ENCODE measurements around the gene CLASRP. TPM values are rescaled to one million over a fixed set of nuclear protein-coding genes. Genes with fewer than 3 reads are reported as not detected.

Gene CLASRP
- polyA plus RNA-seq, 3 donors: 2.2 to 152 (median 4.1) TPM

DNA sequence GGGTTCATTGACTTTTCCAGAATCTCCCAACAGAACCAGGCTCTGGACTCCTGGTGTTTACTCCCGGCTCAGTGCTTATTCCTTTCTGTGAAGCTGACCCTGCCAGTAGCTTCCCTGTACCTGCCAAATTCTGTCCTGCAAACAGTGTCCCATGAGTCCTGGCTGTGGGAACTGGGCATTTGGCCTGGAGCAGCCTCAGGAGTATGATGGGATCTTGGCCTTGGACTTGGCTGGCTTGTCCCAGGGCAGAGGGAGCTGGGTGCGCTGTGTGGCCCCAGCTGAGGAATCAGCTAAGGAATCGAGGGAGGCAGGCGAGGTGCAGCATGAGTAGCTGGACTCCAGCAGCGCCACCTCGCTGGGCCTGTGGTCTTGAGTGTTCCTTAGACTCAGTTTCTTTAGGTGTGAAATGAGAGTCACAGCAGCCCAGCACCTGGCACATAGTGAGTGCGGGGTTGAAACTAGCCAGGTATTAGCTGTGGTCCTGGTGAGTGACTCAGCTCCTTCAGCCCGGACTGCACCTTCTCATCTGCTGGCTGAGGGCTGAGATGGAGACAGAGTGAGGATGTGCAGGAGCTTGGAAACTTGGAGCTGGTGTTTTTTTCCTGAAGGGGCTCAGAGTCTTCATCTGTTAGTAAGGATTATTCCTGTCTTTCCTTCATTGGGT lies 10.4 kb downstream of the CLASRP start:
- Mint-ChIP-seq H3K9me3 (peaks cover 0 to 2% (median 0%) of the 10 kb centered on the region in 7 donors), H3K36me3 (peaks cover 50 to 76% of the 10 kb centered on the region in 2 donors), H3K27ac (peak overlapping the region in 6 of 7 donors; percentile 22 to 66 (median 50)), H3K4me3 (no peak overlapping the region), H3K4me1 (peaks cover 44% of the 10 kb centered on the region), H3K27me3 (ENCODE audit: low read depth in 3 of 3) (peaks cover 0 to 1% (median 0%) of the 10 kb centered on the region in 3 donors)
- Histone ChIP-seq H3K36me3 (replicated peaks in 1 of 2; ENCODE audit: control insufficient read depth in 1 of 2, insufficient read depth in 2 of 2, low read length in 2 of 2) (peaks cover 46 to 77% of the 10 kb centered on the region in 2 donors), H3K4me1 (ENCODE audit: control insufficient read depth in 1 of 2, insufficient read depth in 2 of 2, low read length in 2 of 2) (peaks cover 26 to 30% of the 10 kb centered on the region in 2 donors), H3K79me2 (ENCODE audit: insufficient read depth, low read length) (peaks cover 89% of the 10 kb centered on the region), H4K20me1 (ENCODE audit: insufficient read depth, low read length) (peaks cover 98% of the 10 kb centered on the region), H3K4me2 (replicated peaks; ENCODE audit: extremely low read depth, low read length, poor library complexity, severe bottlenecking) (no peak overlapping the region), H2AFZ (ENCODE audit: insufficient read depth, low read depth, low read length, poor library complexity, severe bottlenecking) (no peak overlapping the region), H3K9me3 (replicated peaks in 1 of 2; ENCODE audit: control insufficient read depth in 1 of 2, insufficient read depth in 1 of 2, low read length in 2 of 2) (no peaks in the 10 kb centered on the region), H3K27me3 (ENCODE audit: control insufficient read depth in 2 of 2, insufficient read depth in 2 of 2, low read length in 2 of 2) (no peaks in the 10 kb centered on the region), H3K4me3 (replicated peaks in 1 of 3; ENCODE audit: low read depth in 2 of 3, low read length in 3 of 3) (no peak overlapping the region), H3K9ac (ENCODE audit: insufficient read depth, low read length, poor library complexity, severe bottlenecking) (no peak overlapping the region), H3K27ac (ENCODE audit: low read depth in 1 of 2, low read length in 2 of 2) (peak overlapping the region; percentile 6 to 69)
- intact Hi-C loops (cut with micrococcal nuclease): loop anchor here in 1 of 2 donors (5.0 kb wide), 1 partner anchor 43 kb away; the partner anchor contains the start of gene PPP1R37
- DNase-seq: no peak
- TF ChIP-seq CTCF (IDR thresholded peaks at IDR 0.05): no peak
- 96% methylated on average over 7 of the region's 8 CpGs for WGBS (ENCODE audit: insufficient coverage)

- no peak overlapping the region for H3K4me2 ChIP-seq (replicated peaks; ENCODE audit: extremely low read depth, low read length, poor library complexity, severe bottlenecking)
- H3K4me3 Mint-ChIP-seq: no peak overlapping the region
Observed at GRCh38 chr19:45050036-45050435, 11.2 kb downstream of the CLASRP start.

More at GRCh38 chr19:45050036-45050435, 11.2 kb downstream of the CLASRP start:
- Histone ChIP-seq H3K4me3 (replicated peaks in 1 of 3; ENCODE audit: low read depth in 2 of 3, low read length in 3 of 3) (no peak overlapping the region), H3K9me3 (replicated peaks in 1 of 2; ENCODE audit: control insufficient read depth in 1 of 2, insufficient read depth in 1 of 2, low read length in 2 of 2) (no peaks in the 10 kb centered on the region), H3K27me3 (ENCODE audit: control insufficient read depth in 2 of 2, insufficient read depth in 2 of 2, low read length in 2 of 2) (no peaks in the 10 kb centered on the region), H3K36me3 (replicated peaks in 1 of 2; ENCODE audit: control insufficient read depth in 1 of 2, insufficient read depth in 2 of 2, low read length in 2 of 2) (peaks cover 46 to 77% of the 10 kb centered on the region in 2 donors), H3K4me1 (ENCODE audit: control insufficient read depth in 1 of 2, insufficient read depth in 2 of 2, low read length in 2 of 2) (peaks cover 26 to 30% of the 10 kb centered on the region in 2 donors), H3K9ac (ENCODE audit: insufficient read depth, low read length, poor library complexity, severe bottlenecking) (no peak overlapping the region), H4K20me1 (ENCODE audit: insufficient read depth, low read length) (peaks cover 98% of the 10 kb centered on the region), H2AFZ (ENCODE audit: insufficient read depth, low read depth, low read length, poor library complexity, severe bottlenecking) (no peak overlapping the region), H3K79me2 (ENCODE audit: insufficient read depth, low read length) (peaks cover 81% of the 10 kb centered on the region), H3K27ac (ENCODE audit: low read depth in 1 of 2, low read length in 2 of 2) (peak overlapping the region in 1 of 2 donors; percentile 69)
- Mint-ChIP-seq H3K9me3 (peaks cover 0 to 2% (median 0%) of the 10 kb centered on the region in 7 donors), H3K27ac (peak overlapping the region in 4 of 7 donors; percentile 44 to 61 (median 58)), H3K36me3 (peaks cover 50 to 76% of the 10 kb centered on the region in 2 donors), H3K27me3 (ENCODE audit: low read depth in 3 of 3) (peaks cover 0 to 1% (median 0%) of the 10 kb centered on the region in 3 donors), H3K4me1 (peaks cover 42% of the 10 kb centered on the region)
- intact Hi-C loops (cut with micrococcal nuclease): no loop called here
- WGBS (ENCODE audit: insufficient coverage): 100% methylated on average over 5 of the region's 6 CpGs
- no peak for DNase-seq
- TF ChIP-seq CTCF (IDR thresholded peaks at IDR 0.05): no peak

Data from CD14-positive monocyte (primary cell).